WI38 (cell line): ENCODE data around the gene LUC7L3.
"Not testable (repeated sequence)": the region's sequence is repeated elsewhere in the genome, so short reads cannot be mapped to it uniquely, and the experiment has no call there.

ENCODE experiments used
- H3K4me3 ChIP-seq: 2 replicates; pipeline ENCODE4 v1.5.1; 2011; ENCODE audit warnings: low read depth, mild to moderate bottlenecking, control low read depth, low read length
- TF ChIP-seq, protein P1 (sequence below): IDR thresholded peaks from 2 replicates; pipeline ENCODE4 v1.5.1; 2012; ENCODE audit warnings: low read depth, mild to moderate bottlenecking, control low read depth, low read length

Gene LUC7L3

GRCh38 chr17:50707289-50708049, 11.9 kb upstream of the LUC7L3 start, which contains the start of gene ANKRD40:
Gene ANKRD40 (minus strand): TSS chr17:50707914. CDS start chr17:50707654, 260 bp downstream.
- TF ChIP-seq, protein P1, sequence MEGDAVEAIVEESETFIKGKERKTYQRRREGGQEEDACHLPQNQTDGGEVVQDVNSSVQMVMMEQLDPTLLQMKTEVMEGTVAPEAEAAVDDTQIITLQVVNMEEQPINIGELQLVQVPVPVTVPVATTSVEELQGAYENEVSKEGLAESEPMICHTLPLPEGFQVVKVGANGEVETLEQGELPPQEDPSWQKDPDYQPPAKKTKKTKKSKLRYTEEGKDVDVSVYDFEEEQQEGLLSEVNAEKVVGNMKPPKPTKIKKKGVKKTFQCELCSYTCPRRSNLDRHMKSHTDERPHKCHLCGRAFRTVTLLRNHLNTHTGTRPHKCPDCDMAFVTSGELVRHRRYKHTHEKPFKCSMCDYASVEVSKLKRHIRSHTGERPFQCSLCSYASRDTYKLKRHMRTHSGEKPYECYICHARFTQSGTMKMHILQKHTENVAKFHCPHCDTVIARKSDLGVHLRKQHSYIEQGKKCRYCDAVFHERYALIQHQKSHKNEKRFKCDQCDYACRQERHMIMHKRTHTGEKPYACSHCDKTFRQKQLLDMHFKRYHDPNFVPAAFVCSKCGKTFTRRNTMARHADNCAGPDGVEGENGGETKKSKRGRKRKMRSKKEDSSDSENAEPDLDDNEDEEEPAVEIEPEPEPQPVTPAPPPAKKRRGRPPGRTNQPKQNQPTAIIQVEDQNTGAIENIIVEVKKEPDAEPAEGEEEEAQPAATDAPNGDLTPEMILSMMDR: no peak
- peak within 1 kb of the TSS; percentile 79 for H3K4me3 ChIP-seq

DNA sequence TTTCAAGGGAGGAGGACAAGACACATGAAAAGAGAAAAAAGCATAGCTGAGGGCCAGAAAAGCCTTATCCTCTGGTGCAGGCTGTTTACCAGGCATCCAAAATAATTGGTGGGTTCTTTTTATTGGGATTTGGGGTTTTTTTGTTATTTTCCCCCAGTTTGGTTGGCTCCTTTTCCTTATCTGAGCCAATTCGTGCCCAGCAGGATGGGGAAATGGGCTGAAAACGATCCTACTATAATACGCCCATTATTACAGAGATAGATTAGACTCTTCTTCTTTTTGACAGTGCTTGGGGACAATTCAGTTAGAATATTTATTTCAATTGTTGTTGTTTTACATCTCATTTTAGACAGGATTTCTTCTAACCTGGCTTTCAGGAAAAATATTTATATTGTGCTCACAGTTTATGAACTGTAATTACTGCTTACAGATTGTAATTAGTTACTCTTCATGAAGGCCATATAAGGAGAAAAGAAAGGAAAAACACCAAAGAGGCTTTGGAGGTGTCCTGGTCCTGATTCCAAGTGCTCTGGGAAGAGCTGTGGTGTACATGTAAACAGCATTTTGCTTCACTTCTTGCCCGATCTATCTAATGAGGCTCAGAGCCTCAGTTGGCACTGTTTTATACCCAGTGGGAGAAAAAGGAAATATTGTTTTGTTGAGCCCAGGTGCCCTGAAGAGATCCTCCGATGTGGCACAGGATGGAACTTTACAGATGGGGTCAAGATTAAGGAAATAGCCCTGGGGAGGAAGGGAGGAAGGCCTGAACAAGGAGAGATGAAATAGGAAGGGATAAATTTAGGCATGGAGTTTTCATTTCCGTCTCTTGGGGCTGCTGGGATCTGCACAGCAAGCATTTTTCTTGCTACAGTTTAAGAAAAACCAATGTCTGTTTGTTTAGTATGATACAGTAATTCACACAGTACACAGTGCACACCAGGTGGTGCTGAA, 11.1 kb upstream of the LUC7L3 start:
- TF ChIP-seq, protein P1: no peak
- peak overlapping the region; percentile 79 for H3K4me3 ChIP-seq

GRCh38 chr17:50709053-50709452, 10.3 kb upstream of the LUC7L3 start:
- H3K4me3 ChIP-seq: not testable (repeated sequence)

DNA sequence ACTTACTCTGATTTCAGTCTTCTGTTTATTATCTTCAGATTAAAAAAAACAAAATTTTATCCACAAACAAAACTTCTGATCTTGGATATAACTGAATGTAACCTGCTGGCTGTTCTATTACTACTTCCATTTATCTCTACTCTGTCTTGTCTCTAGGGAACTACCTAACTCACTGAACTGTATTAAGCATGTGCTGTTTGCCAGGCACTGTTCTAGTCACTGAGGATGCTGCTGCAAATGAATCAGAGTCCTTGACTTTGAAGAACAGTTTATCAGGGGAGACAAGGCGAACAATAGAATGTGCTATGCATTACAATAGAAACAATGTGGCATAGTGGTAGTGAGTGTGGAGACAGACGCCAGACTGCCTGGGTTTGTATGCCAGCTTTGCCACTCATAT, 9.4 kb upstream of the LUC7L3 start:
- no peak overlapping the region for H3K4me3 ChIP-seq
- TF ChIP-seq, protein P1: no peak

GRCh38 chr17:50710650-50711049, 8.8 kb upstream of the LUC7L3 start:
- TF ChIP-seq, protein P1: no peak
- H3K4me3 ChIP-seq: no peak overlapping the region

- TF ChIP-seq, protein P1: no peak
- no peak overlapping the region for H3K4me3 ChIP-seq
These were observed 6.8 kb upstream of the LUC7L3 start for GRCh38 chr17:50712641-50713040.

- TF ChIP-seq, protein P1: no peak
- no peak overlapping the region for H3K4me3 ChIP-seq
These were observed 3.9 kb upstream of the LUC7L3 start for GRCh38 chr17:50715471-50715870.
